ENCODE data around the gene NEMP1. TPM values are rescaled to one million over a fixed set of nuclear protein-coding genes. Genes with fewer than 3 reads are reported as not detected.

Gene NEMP1
- total and polyA plus RNA-seq, 2 experiments from 2014 or later: 5.9 to 7.6 TPM

DNA sequence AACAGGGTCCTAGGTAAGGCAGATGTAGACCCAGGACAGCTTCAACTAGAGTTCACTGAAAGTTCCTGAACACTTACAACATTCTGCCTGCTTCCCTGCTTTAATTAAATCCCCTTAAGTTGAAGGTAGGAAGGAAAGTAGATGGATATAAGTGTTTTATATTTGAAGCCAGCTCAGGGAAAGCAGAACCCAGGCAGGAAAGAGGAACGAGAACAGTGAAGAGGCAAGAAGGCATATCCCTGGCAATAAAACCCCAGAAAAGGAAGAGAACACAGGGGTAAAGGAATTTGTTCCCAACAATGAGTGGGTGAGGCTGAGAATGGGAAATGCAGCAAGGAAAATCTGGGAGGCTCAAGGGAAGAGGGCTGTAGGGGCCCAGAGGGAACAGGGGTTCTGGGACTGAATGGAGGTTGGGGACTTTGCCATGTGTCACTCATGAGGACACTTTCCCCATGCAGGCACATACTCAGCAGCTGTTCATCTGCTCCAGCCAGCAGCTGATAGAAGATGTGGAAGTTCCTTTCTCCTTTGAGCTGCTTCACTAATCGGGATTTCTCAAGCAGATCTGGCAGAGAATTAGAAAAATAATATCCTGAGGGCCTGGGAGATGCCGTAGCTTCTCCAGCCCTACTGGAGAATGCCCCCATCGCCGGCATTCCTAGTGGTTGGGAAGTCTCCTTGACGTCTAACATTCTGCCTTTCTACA, 32.4 kb downstream of the NEMP1 start:
- in situ Hi-C loops (cut with MboI): no loop called here
- Histone ChIP-seq H3K9me3 (ENCODE audit: low read depth) (no peaks in the 10 kb centered on the region), H4K20me1 (ENCODE audit: insufficient read depth) (no peaks in the 10 kb centered on the region), H2AFZ (no peak overlapping the region), H3K36me3 (ENCODE audit: low read depth) (no peaks in the 10 kb centered on the region), H3K4me3 (no peak overlapping the region), H3K79me2 (ENCODE audit: insufficient read depth) (no peaks in the 10 kb centered on the region), H3K4me2 (ENCODE audit: unreplicated experiment) (no peak overlapping the region), H3K27ac (no peak overlapping the region), H3K9ac (no peak overlapping the region), H3F3A (ENCODE audit: insufficient read depth) (no peaks in the 10 kb centered on the region), H3K27me3 (replicated peaks; ENCODE audit: insufficient read depth) (peaks cover 20% of the 10 kb centered on the region), H3K4me1 (ENCODE audit: insufficient read depth) (0 out of 2 replicates have a peak, but pooled peaks cover 7% of the 10 kb centered on the region), H3K9me2 (ENCODE audit: insufficient read depth) (no peaks in the 10 kb centered on the region)
- 60 to 62% methylated on average over 6 of the region's 6 CpGs for WGBS, 2 experiments (ENCODE audit: low coverage in 1 of 2, low lambda C conversion rate in 2 of 2, missing lambda C conversion rate in 2 of 2)
- TF ChIP-seq EZH2 (IDR thresholded peaks at IDR 0.05; ENCODE audit: insufficient read depth, poor library complexity, severe bottlenecking) (no peak), EZH2phosphoT487 (IDR thresholded peaks at IDR 0.05; ENCODE audit: insufficient read depth, low read depth) (no peak)
- no peak for DNase-seq

DNA sequence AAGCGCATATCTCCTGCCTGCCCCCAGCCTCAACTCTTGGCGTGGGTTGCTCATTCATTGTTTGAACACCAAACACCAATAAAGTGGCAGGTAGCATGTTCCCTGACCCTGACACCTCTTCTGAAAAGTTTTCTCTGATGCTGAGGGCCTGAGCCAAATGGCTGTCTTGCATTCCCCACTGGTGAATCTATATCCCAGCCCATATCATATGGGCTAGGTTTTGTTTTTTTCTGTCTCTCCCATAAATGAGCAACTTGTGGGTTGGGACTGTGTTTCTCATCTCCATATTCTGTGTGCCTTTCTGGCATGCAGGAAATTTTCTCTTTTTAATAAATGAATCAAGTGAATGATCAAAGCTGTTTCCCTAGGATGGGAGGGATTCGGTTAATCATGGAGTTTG, 33.7 kb downstream of the NEMP1 start:
- Histone ChIP-seq H3K4me1 (ENCODE audit: insufficient read depth) (0 out of 2 replicates have a peak, but pooled peaks cover 7% of the 10 kb centered on the region), H2AFZ (no peak overlapping the region), H3K9me2 (ENCODE audit: insufficient read depth) (no peaks in the 10 kb centered on the region), H3K79me2 (ENCODE audit: insufficient read depth) (no peaks in the 10 kb centered on the region), H3F3A (ENCODE audit: insufficient read depth) (no peaks in the 10 kb centered on the region), H3K27ac (no peak overlapping the region), H3K4me2 (ENCODE audit: unreplicated experiment) (no peak overlapping the region), H3K27me3 (replicated peaks; ENCODE audit: insufficient read depth) (peaks cover 33% of the 10 kb centered on the region), H3K36me3 (ENCODE audit: low read depth) (no peaks in the 10 kb centered on the region), H3K4me3 (no peak overlapping the region), H3K9ac (no peak overlapping the region), H4K20me1 (ENCODE audit: insufficient read depth) (no peaks in the 10 kb centered on the region), H3K9me3 (ENCODE audit: low read depth) (no peaks in the 10 kb centered on the region)
- in situ Hi-C loops (cut with MboI): no loop called here
- no peak for DNase-seq
- TF ChIP-seq EZH2 (IDR thresholded peaks at IDR 0.05; ENCODE audit: insufficient read depth, poor library complexity, severe bottlenecking): no peak
- no peak for TF ChIP-seq EZH2phosphoT487 (IDR thresholded peaks at IDR 0.05; ENCODE audit: insufficient read depth, low read depth)
- 77 to 89% methylated on average over 3 of the region's 3 CpGs for WGBS, 2 experiments (ENCODE audit: low coverage in 1 of 2, low lambda C conversion rate in 2 of 2, missing lambda C conversion rate in 2 of 2)

DNA sequence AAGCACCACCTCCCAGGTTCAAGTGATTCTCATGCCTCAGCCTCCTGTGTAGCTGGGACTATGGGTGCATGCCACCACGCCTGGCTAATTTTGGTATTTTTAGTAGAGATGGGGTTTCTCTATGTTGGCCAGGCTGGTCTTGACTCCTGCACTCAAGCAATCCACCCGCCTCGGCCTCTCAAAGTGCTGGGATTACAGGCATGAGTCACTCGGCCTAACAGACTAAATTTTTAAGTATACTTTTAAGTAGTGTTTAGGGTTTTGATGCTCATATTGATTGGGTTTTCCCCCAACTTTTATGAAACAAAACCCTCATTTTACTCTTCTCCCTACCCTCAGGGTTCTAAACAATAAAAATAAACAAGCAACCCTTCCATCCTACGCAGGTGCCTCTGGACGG, 34.1 kb downstream of the NEMP1 start:
- Histone ChIP-seq H3K9me3 (ENCODE audit: low read depth) (no peaks in the 10 kb centered on the region), H3K9me2 (ENCODE audit: insufficient read depth) (no peaks in the 10 kb centered on the region), H3K27ac (no peak overlapping the region), H4K20me1 (ENCODE audit: insufficient read depth) (no peaks in the 10 kb centered on the region), H3K36me3 (ENCODE audit: low read depth) (no peaks in the 10 kb centered on the region), H3K9ac (no peak overlapping the region), H3K4me2 (ENCODE audit: unreplicated experiment) (no peak overlapping the region), H3K27me3 (replicated peaks; ENCODE audit: insufficient read depth) (peaks cover 36% of the 10 kb centered on the region), H3K4me3 (no peak overlapping the region), H3K79me2 (ENCODE audit: insufficient read depth) (no peaks in the 10 kb centered on the region), H3K4me1 (ENCODE audit: insufficient read depth) (0 out of 2 replicates have a peak, but pooled peaks cover 7% of the 10 kb centered on the region), H2AFZ (no peak overlapping the region), H3F3A (ENCODE audit: insufficient read depth) (no peaks in the 10 kb centered on the region)
- TF ChIP-seq EZH2 (IDR thresholded peaks at IDR 0.05; ENCODE audit: insufficient read depth, poor library complexity, severe bottlenecking) (no peak), EZH2phosphoT487 (IDR thresholded peaks at IDR 0.05; ENCODE audit: insufficient read depth, low read depth) (no peak)
- DNase-seq: no peak
- WGBS, 2 experiments (ENCODE audit: low coverage in 1 of 2, low lambda C conversion rate in 2 of 2, missing lambda C conversion rate in 2 of 2): 79 to 83% methylated on average over 6 of the region's 6 CpGs
- in situ Hi-C loops (cut with MboI): no loop called here

DNA sequence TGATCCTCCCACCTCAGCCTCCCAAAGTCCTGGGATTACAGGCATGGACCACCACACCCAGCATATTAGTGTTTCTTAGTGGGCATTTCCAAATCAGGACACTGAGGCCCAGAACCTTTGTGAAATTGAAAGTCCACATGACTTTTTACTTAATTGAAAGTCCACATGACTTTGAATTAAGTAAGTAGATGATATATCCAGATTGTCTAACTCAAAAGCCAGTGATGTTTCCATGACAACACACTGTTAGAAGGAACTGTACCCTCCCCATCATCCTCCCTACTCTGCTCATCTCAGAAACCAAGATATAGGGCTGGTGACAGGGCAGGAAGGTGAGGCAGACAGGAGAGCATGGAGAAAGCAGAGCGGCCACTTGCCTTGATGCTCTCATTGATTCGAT, 35.9 kb downstream of the NEMP1 start:
- H3K9me3 ChIP-seq (ENCODE audit: low read depth): no peaks in the 10 kb centered on the region
- no peaks in the 10 kb centered on the region for H4K20me1 ChIP-seq (ENCODE audit: insufficient read depth)
- TF ChIP-seq EZH2 (IDR thresholded peaks at IDR 0.05; ENCODE audit: insufficient read depth, poor library complexity, severe bottlenecking) (no peak), EZH2phosphoT487 (IDR thresholded peaks at IDR 0.05; ENCODE audit: insufficient read depth, low read depth) (no peak)
- no peaks in the 10 kb centered on the region for H3K36me3 ChIP-seq (ENCODE audit: low read depth)
- H2AFZ ChIP-seq: no peak overlapping the region
- H3K9me2 ChIP-seq (ENCODE audit: insufficient read depth): no peaks in the 10 kb centered on the region
- no peaks in the 10 kb centered on the region for H3F3A ChIP-seq (ENCODE audit: insufficient read depth)
- 80 to 93% methylated on average over 2 of the region's 2 CpGs for WGBS, 2 experiments (ENCODE audit: low coverage in 1 of 2, low lambda C conversion rate in 2 of 2, missing lambda C conversion rate in 2 of 2)
- H3K27me3 ChIP-seq (replicated peaks; ENCODE audit: insufficient read depth): peaks cover 44% of the 10 kb centered on the region
- H3K79me2 ChIP-seq (ENCODE audit: insufficient read depth): no peaks in the 10 kb centered on the region
- H3K4me2 ChIP-seq (ENCODE audit: unreplicated experiment): no peak overlapping the region
- H3K27ac ChIP-seq: no peak overlapping the region
- 0 out of 2 replicates have a peak, but pooled peaks cover 1% of the 10 kb centered on the region for H3K4me1 ChIP-seq (ENCODE audit: insufficient read depth)
- no peak overlapping the region for H3K4me3 ChIP-seq
- H3K9ac ChIP-seq: no peak overlapping the region
- no peak for DNase-seq
- in situ Hi-C loops (cut with MboI): no loop called here
